ENCODE measurements around the gene UQCR10.
"Not testable (repeated sequence)": the region's sequence is repeated elsewhere in the genome, so short reads cannot be mapped to it uniquely, and the experiment has no call there.

UQCR10 gene

DNA sequence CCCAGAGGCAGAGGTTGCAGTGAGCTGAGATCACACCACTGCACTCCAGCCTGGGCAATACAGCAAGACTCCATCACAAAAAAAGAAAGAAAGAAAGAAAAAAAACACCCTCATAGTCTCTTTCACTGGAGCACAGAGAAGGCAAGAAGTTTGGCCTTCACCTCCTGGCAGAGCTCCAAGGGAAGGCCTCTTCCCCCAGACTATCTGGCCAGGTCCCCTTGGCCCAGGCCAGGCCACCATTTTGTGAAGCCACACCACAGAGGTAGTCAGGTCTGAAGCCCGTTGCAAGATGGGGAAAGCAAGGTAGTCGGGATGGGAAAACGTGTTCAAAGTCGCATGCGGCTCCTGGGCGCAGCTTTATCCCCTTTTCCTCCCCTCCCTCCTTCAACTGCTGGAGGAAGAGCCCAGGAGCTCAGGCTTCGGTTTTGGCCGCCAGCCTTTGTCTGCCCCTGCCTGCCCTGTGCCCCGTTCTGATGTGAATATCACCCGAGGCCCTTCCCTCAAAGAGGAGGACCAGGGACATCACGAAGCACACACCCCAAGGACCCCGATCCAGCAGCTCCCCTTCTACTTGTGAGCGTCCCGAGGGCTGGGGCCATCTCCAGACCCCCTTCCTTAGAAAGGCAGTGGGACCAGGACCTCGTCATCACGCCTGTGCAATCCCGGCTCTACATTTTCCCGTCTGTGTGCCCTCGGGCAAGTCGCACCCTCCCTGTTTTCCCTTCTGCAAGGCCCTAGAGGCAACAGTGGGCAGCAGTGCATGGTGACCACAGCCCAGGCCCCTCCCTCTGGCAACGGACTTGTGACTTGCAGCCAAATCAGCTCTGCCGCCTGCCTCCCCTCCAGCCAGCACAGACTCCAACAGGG is 29.7 kb upstream of the UQCR10 start:
- DNase-seq, result no peak

DNA sequence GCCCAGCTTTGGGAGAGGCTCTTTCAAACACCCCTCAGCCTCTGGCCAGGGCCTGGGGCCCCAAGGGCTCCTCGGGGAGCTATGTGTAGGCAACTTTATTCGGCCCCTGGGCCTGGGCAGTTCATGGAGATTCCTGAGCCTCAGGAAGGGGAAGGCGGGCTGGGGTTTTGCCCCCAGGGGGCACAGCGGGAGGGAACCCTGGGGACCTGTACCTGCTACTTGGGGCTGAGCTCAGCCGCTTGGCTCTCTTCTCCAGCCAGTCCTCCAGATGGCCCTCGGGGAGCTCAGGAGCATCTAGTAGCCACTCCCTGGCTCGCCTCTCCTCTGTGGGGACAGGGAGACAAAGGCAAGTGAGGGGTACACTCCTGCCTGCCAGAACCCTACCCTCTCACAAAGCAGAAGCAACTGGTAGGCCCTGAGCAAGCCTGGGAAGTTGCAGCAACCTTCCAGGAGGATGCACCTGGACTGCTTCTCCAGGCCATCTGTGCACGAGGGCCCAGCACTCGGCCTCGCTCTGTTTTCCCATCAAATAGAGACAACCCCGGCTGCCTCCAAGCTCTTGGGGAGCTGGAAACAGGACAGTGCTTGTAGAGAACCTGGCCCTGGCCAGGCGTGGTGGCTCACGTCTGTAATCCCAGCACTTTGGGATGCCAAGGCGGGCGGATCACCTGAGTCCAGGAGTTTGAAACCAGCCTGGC is 28.9 kb upstream of the UQCR10 start:
- DNase-seq, result no peak

DNA sequence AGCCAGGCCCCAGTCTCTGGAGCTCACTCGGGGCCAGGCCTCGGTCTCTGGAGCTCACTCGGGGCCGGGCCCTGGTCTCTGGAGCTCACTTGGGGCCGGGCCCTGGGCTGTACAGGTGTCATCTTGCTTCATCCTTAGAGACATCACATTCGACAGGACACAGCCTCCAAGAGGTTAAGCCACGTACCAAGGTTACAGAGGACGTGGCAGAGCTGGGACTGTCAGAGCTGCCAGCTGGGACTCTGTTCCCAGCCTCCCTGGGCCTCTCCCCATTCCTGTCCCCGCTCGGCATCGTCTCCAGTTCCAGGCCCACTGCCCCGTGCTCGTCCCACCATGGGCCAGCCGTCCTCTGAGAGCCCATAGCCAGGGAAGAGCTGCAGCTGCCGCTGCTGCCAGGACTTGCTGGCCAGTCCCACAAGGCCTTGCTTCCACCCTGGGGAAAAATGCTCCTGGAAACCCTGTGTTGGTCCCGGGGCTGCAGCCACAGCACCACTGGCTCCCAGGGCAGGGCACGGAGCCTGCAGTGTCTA is 27.8 kb upstream of the UQCR10 start:
- no peak for DNase-seq

DNA sequence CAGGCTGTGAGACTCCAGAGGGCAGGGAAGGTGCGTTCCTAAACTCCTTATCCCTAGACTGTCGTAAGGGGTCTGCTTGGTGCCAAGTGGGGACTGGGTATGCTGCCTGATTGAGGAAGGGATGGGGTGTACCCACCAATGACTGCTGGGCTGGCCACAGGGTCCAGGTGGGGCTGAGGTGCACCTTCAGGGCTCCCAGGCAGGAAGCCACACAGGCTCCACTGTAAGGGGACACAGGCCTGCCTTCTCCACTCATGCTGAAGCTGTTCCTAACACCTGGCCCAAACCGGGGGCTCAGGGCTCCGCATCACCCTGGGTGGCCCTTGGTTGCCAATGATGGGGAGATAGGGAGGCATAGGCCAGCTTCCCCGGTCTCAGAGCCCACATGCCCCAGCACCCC is 27.0 kb upstream of the UQCR10 start:
- DNase-seq, result no peak

DNA sequence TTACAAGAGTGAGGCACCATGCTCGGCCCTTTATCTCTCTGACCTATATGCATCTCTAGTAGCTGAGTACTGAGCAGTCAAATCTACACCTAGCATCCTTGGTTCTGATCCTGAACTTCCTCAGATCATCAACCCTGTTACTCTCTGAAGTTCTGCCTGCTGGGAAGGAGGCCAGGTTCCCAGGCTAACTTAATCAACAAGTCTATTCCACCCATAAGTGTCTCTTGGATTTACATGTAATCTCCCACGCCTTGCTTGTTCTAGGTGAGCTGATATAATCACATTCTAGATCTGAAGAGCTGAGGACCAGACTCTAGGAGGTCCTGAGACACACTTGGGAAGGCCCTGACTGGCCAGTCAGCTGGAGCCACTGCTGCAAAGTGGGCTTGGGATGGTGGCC is 25.2 kb upstream of the UQCR10 start:
- no peak for DNase-seq

DNA sequence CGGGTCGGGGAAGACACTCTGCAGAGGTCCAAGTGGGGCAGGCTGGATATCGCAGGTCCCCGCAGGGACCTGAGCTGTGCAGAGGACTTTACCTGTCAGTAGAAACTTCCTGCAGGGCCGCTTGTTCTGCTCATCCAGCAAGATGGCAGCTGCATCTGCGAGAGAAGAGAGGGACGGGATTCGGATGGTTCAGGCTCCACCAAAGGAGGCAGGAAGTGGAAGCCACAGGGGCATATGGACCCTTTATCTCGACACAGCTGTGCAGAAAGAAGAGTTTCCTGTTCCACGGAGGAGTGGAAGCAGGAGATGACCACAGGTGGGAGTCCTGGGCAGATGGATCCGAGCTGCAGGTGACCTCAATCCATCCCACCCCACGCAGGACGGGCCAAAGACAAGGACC is 24.8 kb upstream of the UQCR10 start:
- no peak for DNase-seq

DNA sequence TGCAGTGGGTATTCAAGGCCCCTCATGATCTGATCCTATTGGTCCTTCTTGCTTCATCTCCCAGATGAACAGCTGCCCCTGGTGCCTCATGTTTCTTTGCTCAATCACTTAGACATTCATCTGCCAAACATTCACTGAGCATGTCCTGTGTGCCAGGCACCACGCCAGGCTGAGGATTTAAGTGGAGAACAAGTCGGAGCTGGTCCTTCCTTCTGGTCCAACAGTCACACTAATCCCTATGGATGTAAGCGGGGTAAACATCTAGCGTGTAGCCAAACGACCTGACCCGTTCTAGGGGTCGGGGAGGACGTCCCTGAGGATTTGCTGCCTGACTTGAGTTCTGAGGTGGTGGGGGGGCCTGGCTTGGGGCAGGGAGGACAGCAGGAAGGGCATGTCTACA is 22.3 kb upstream of the UQCR10 start:
- no peak for DNase-seq

DNA sequence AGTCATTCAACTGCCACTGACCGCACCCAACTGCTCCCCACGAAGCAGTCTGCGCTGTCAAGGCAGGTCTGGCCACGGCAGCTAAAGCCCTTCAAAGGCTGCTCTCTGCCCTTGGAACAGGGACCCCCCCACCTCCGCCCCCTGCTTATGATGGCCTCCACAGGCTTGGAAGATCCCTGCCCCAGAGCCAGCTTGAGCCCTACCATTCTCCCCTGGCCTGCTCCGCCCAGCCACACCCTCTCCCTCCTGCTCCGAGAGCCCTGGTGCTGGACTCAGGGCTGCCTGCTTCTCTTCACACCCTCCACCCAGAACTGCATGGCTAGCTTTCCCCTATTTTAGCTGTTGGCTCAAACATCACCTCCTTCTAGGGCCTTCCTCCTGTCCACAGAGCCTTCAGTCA is 19.3 kb upstream of the UQCR10 start:
- DNase-seq, result no peak

DNA sequence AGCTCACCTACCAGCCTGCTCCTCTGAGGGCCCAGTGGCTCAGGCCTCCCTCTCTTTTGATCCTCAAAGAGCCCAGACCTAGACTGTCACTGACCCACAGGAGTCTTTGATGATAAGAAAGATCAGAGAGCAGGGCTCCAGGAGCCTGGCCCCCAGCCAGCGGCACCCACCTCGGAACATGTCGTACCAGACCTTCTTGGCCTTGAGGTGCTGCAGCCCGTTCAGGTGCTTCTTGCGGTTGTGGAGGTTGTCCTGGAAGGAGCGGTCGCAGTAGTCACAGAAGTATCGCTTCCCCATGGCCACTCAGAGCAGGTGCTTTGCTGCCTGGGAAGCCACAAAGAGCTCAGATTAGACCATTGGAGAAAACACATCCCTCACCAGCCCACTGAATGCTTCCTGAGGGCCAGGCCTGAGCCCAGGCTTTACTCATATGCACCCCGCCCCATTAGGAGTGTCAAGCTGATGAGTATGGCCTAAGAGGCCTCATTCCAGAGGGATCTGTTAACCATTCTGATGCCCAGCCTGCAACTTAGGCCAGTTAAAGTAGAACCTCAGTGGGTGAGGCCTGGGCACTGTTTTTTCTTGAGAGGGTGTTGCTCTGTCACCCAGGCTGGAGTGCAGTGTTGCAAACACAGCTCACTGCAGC is 18.8 kb upstream of the UQCR10 start:
- DNase-seq, result no peak

DNA sequence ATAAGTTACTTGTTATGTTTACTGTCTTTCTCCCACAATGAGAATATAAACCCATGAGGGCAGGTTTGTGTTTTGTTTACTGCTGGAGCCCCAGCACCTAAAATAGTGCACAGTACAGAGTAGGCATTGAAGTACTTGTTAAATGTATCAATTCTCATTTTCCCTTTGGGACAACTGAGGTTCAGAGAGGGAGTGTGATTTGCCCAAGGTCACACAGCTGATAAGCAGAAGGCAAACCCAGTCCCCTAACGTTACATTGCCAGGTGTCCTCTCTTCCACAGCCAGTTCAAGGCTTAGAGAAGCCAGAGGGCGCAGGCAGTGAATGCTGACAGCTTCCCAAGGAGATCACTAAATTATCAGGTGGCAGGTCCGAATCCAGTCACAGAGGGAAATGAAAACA is 17.1 kb upstream of the UQCR10 start:
- DNase-seq, result no peak

DNA sequence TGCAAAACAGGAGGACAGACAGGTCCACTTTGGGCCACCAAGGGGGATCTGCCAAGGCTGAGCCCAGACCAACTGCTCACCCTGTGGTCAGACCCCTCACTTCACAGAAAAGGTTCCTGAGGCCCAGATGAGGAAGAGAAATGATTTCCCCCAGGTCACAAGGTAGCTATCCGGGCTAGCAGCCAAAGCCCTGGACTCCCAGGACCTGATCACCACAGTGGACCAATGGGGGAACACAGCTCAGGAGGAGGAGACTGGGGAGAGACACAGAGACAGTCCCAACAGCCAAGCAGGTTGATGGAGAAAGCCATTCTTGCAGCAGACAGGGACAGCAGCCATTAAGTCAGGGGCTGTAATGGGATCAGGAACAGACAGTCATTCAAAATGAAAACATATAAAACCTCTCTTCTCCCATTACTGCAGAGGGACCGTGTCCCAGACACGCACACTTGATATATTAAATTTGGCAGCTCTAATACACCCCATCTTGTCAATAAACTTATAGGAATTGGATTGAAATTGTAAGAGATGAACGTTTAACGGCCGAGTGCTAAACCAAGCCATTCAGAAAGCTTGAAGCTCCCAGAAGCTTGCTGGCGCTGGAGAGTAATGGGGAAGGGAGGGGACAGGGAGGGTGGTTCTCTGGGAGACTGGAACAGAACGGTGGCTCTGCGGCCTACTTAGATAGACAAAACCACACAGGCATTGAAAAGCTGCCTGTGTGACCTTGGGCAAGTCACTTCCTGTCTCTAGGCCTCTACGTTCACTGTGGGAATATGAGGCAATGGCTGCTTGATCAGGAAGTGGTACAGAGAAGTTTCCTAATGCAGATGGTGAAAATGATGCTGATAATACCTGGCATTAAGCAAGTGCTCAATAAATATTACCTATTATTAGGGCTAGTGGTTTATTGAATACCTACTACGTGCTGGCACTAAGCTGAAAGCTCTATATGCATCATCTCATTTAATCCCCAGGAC is 16.3 kb upstream of the UQCR10 start:
- DNase-seq, result no peak

DNA sequence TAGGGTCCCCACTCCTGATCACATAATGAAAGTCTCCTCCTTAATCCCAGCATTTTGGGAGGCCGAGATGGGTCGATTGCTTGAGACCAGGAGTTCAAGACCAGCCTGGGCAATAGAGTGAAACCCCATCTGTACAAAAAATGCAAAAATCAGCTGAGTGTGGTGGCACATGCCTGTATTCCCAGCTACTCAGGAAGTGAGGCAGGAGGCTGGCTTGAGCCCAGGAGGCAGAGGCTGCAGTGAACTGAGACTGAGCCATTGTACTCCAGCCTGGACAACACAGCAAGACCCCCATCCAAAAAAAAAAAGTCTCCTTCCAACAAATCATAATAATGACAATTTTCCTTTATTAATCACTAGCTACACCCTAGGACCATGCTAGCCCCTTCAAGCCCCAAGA is 15.5 kb upstream of the UQCR10 start:
- DNase-seq, result no peak

DNA sequence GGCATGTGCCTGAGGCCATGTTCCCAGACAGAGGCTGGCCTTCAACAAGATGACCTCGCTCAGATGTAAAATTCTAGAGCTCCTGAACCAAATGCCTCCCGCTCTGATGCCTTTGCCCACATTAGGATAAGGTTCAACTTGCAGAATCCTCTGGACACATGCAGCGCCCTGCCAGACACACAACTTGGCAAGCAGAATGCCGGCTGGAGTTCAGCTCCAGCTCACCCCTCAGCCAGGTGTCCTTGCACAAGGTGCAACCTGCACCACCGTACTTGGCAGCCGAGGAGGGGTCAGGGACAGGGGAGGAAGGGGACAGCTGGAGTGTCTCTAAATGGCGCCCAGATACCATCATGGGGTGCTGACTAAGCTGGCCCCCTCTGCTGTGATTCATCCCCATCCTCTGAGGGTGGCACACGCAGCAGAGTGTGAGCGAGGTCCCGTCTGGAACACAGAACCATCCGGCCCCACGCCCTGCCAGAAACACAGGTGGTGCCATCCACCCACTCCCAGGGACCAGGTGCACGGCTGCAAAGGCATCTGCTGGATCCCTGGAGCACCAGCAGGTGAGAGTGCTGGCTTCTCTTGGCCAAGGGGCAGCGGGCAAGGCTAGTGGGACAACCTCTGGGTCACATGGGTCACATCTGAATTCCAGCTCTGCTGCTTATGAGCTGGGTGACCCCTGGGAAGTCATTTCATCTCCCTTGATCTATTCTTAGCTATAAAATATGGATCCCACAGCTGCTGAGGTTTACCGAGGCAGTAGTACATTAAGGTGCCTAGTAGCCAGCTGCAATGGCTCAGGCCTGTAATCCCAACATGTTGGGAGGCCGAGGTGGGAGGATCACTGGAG is 13.1 kb upstream of the UQCR10 start:
- no peak for DNase-seq

DNA sequence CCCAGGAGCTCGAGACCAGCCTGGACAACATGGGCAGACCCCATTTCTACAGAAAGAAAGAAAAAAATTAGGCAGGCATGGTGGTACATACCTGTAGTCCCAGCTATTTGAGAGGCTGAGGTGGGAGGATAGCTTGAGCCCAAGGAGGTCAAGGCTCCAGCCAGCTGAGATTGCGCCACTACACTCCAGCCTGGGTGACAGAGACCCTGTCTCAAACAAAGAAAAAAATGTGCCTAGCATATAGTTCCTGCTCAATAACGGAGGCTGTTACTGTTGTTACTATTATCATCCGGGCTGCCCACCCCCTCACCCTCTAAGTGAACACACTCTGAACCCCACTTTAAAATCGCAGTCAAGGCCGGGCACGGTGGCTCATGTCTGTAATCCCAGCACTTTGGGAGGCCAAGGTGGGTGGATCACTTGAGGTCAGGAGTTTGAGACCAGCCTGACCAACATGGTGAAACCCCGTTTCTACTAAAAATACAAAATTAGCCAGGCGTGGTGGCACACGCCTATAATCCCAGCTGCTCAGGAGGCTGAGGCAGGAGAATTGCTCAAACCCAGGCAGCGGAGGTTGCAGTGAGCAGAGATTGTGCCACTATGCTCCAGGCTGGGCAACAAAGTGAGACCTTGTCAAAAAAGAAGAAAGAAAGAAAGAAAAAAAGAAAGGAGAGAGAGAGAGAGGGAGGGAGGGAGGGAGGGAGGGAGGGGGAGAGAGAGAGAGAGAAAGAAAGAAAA is 12.3 kb upstream of the UQCR10 start:
- not testable (repeated sequence) for DNase-seq

DNA sequence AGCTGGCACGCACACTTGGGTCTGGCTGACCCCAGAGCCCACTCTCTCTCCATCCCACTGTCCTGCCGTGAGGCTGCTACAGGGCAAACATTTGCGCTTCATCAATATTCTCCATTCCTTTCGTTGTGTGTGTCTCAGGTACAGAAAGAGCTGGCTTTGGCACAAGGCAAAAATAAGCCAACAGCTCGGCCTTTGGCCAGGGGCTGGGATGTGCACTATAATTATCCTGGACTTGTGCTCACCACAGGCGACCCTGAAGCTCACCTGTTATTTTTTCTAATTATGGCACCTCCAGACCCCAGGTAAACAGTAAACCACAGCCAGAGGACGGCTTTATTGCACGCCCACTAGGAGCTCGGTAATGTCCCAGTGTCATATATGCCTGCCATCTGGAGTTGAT is 11.3 kb upstream of the UQCR10 start:
- no peak for DNase-seq

DNA sequence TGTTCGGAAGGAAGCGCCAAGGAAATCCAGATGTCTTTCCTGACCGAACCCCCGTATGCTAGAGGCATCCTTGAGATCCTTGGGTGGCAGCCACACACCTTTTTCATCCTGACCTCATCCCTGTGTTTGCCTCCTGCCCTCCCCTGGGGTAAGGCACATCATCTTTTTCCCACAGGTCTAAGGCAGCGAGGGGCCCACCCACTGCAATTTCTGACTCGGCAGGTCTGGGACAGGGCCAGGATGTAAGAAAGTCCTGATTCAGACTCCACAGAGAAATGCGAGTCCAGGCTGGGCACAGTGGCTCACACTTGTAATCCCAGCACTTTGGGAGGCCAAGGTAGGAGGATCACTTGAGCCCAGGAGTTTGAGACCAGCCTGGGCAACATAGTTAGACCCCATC is 10.8 kb upstream of the UQCR10 start:
- DNase-seq, result no peak

DNA sequence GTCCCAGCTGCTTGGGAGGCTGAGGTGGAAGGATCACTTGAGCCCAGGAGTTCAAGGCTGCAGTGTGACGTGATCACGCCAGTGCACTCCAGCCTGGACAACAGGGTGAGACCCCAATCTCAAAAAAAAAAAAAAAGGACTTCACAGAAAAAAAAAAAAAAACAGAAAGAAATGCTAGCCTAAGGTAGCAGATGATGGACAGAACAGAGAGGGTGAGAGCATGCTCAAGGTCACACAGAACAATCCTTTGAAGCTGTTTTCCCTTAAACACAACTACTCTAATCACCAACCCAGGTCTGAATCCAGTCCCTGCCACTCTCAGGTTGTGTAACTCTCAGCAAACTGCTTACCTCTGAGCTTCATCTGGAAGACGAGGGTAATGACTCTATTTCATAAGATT is 10.1 kb upstream of the UQCR10 start:
- DNase-seq, result no peak

DNA sequence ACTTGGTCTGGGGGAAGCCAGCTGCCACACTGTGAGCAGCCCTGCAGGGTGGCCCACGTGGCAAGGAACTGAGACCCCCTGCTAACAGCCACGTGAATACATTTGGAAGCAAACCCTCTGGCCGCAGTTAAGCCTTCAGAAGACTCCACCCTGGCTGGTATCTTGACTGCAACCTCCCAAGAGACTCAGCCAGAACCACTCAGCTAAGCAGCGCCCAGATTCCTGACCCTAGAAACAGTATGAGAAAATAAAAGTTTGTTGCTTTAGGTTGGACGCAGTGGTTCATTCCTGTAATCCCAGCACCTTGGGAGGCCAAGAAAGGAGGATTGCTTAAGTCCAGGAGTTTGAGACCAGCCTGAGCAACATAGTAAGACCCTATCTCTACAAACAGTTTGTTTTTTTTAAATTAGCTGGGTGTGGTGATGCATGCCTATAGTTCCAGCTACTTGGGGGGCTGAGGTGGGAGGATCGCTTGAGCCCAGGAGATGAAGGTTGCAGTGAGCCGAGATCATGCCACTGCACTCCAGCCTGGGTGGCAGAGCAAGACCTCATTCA is 9.0 kb upstream of the UQCR10 start:
- DNase-seq, result no peak

DNA sequence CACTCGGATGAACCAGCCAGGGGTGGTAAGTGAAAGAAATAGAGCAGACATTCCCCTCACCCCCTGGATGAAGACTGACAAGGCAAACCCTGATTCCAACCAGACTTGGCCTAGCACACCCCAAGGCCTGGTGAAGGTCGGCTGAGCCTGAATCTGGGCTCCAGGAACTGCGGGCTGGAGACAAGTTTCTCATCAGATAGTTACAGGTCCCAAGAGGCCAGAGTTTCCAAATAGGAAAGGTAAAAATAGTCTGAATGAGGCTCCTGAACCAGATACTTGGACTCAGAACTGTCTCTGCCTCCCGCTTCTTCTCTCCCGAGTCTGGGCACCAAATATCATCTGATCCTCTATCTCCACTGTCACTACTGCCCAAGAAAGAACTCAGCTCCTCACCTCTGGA is 8.2 kb upstream of the UQCR10 start:
- no peak for DNase-seq

DNA sequence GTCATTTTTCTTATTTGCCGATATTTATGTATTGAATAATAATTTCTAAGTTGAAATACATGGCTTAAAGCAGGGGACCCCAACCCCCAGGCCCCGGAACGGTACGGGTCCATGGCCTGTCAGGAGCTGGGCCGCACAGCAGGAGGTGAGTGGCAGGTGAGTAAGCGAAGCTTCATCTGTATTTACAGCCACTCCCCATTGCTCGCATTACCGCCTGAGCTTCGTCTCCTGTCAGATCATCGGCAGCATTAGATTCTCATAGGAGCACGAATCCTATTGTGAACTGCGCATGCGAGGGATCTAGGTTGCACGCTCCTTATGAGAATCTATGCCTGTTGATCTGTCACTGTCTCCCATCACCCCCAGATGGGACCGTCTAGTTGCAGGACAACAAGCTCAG is 4.9 kb upstream of the UQCR10 start:
- DNase-seq, result no peak
